Neuron (in vitro differentiated cells): ENCODE results near the gene BLCAP.
"Not testable (repeated sequence)": the region's sequence is repeated elsewhere in the genome, so short reads cannot be mapped to it uniquely, and the experiment has no call there.

ENCODE experiments used
- H2AFZ ChIP-seq: one replicate; pipeline ENCODE4 v1.6.1; 2013; ENCODE audit warnings: low read depth, mild to moderate bottlenecking, inconsistent platforms, low read length, moderate library complexity
- H3K27me3 ChIP-seq: one replicate; pipeline ENCODE4 v1.6.1; 2013; ENCODE audit warnings: low read length; ENCODE audit not compliant: insufficient read depth
- H3K36me3 ChIP-seq: one replicate; pipeline ENCODE4 v1.6.1; 2013; ENCODE audit warnings: low read length; ENCODE audit not compliant: insufficient read depth
- H3K4me1 ChIP-seq: one replicate; pipeline ENCODE4 v1.6.1; 2013; ENCODE audit warnings: low read length; ENCODE audit not compliant: insufficient read depth
- H3K4me3 ChIP-seq: 2 replicates; pipeline ENCODE4 v1.5.1; 2013; ENCODE audit warnings: mild to moderate bottlenecking, low read length, moderate library complexity
- H3K9me3 ChIP-seq: one replicate; pipeline ENCODE4 v1.6.1; 2013; ENCODE audit warnings: low read length

BLCAP gene

GRCh38 chr20:37527638-37528445 lies at the start of gene BLCAP:
TSS of gene BLCAP (minus strand) at chr20:37527876. CDS start at chr20:37519174, 8,702 bp downstream.
- no peaks in the 10 kb centered on the region for H3K27me3 ChIP-seq
- H3K9me3 ChIP-seq = peaks cover 10% of the 10 kb centered on the region
- peaks cover 23% of the 10 kb centered on the region for H3K4me1 ChIP-seq

GRCh38 chr20:37577436-37577835 lies 49.8 kb upstream of the BLCAP start:
- not testable (repeated sequence) for H3K36me3 ChIP-seq, H3K9me3 ChIP-seq, H2AFZ ChIP-seq, H3K4me1 ChIP-seq, H3K4me3 ChIP-seq, H3K27me3 ChIP-seq

More at GRCh38 chr20:37527638-37528445, at the start of gene BLCAP:
- Histone ChIP-seq H3K36me3 (peaks cover 2% of the 10 kb centered on the region), H2AFZ (peak within 1 kb of the TSS; percentile 83), H3K4me3 (peak within 1 kb of the TSS; percentile 94)

GRCh38 chr20:37576911-37577310 lies 49.2 kb upstream of the BLCAP start:
- H3K36me3 ChIP-seq = no peaks in the 10 kb centered on the region
- H3K4me3 ChIP-seq = no peak overlapping the region
- H3K27me3 ChIP-seq = no peaks in the 10 kb centered on the region
- H3K4me1 ChIP-seq = no peaks in the 10 kb centered on the region
- H3K9me3 ChIP-seq = no peaks in the 10 kb centered on the region
- H2AFZ ChIP-seq = no peak overlapping the region

GRCh38 chr20:37575884-37576283 lies 48.2 kb upstream of the BLCAP start:
- H2AFZ ChIP-seq = no peak overlapping the region
- H3K36me3 ChIP-seq = no peaks in the 10 kb centered on the region
- H3K9me3 ChIP-seq = no peaks in the 10 kb centered on the region
- no peaks in the 10 kb centered on the region for H3K27me3 ChIP-seq
- H3K4me1 ChIP-seq = no peaks in the 10 kb centered on the region
- no peak overlapping the region for H3K4me3 ChIP-seq

- no peak overlapping the region for H3K4me3 ChIP-seq
- H3K4me1 ChIP-seq = no peaks in the 10 kb centered on the region
- H3K27me3 ChIP-seq = no peaks in the 10 kb centered on the region
- no peaks in the 10 kb centered on the region for H3K36me3 ChIP-seq
- H3K9me3 ChIP-seq = no peaks in the 10 kb centered on the region
- no peak overlapping the region for H2AFZ ChIP-seq
Observed at GRCh38 chr20:37574199-37574890, 46.7 kb upstream of the BLCAP start.

GRCh38 chr20:37573626-37574198 lies 46.0 kb upstream of the BLCAP start:
- H3K36me3 ChIP-seq = no peaks in the 10 kb centered on the region
- H3K27me3 ChIP-seq = no peaks in the 10 kb centered on the region
- H2AFZ ChIP-seq = no peak overlapping the region
- H3K9me3 ChIP-seq = no peaks in the 10 kb centered on the region
- no peaks in the 10 kb centered on the region for H3K4me1 ChIP-seq
- no peak overlapping the region for H3K4me3 ChIP-seq

GRCh38 chr20:37571033-37571432 lies 43.4 kb upstream of the BLCAP start:
- Histone ChIP-seq H2AFZ (no peak overlapping the region), H3K9me3 (no peaks in the 10 kb centered on the region), H3K4me1 (peaks cover 22% of the 10 kb centered on the region), H3K36me3 (no peaks in the 10 kb centered on the region), H3K4me3 (no peak overlapping the region), H3K27me3 (no peaks in the 10 kb centered on the region)

- no peaks in the 10 kb centered on the region for H3K27me3 ChIP-seq
- H3K36me3 ChIP-seq = no peaks in the 10 kb centered on the region
- H3K4me1 ChIP-seq = peaks cover 26% of the 10 kb centered on the region
- H3K4me3 ChIP-seq = no peak overlapping the region
- H2AFZ ChIP-seq = no peak overlapping the region
- H3K9me3 ChIP-seq = no peaks in the 10 kb centered on the region
Observed at GRCh38 chr20:37570419-37570818, 42.7 kb upstream of the BLCAP start.

GRCh38 chr20:37567671-37568588 lies 40.3 kb upstream of the BLCAP start:
- Histone ChIP-seq H3K27me3 (no peaks in the 10 kb centered on the region), H3K9me3 (no peaks in the 10 kb centered on the region), H3K4me3 (peak overlapping the region; percentile 22)

GRCh38 chr20:37567331-37567665 lies 39.6 kb upstream of the BLCAP start:
- no peak overlapping the region for H3K4me3 ChIP-seq
- no peaks in the 10 kb centered on the region for H3K36me3 ChIP-seq

More at GRCh38 chr20:37567671-37568588, 40.3 kb upstream of the BLCAP start:
- Histone ChIP-seq H2AFZ (no peak overlapping the region), H3K4me1 (peaks cover 31% of the 10 kb centered on the region), H3K36me3 (no peaks in the 10 kb centered on the region)

GRCh38 chr20:37566590-37567330 lies 39.1 kb upstream of the BLCAP start:
- Histone ChIP-seq H3K9me3 (no peaks in the 10 kb centered on the region), H2AFZ (no peak overlapping the region), H3K36me3 (no peaks in the 10 kb centered on the region), H3K4me1 (peaks cover 31% of the 10 kb centered on the region), H3K27me3 (no peaks in the 10 kb centered on the region), H3K4me3 (no peak overlapping the region)

More at GRCh38 chr20:37567331-37567665, 39.6 kb upstream of the BLCAP start:
- no peaks in the 10 kb centered on the region for H3K27me3 ChIP-seq
- no peaks in the 10 kb centered on the region for H3K9me3 ChIP-seq
- H2AFZ ChIP-seq = no peak overlapping the region
- peaks cover 31% of the 10 kb centered on the region for H3K4me1 ChIP-seq

GRCh38 chr20:37565134-37565811 lies 37.6 kb upstream of the BLCAP start:
- Histone ChIP-seq H3K9me3 (no peaks in the 10 kb centered on the region), H3K27me3 (no peaks in the 10 kb centered on the region), H3K4me1 (peaks cover 31% of the 10 kb centered on the region), H2AFZ (no peak overlapping the region), H3K36me3 (no peaks in the 10 kb centered on the region), H3K4me3 (no peak overlapping the region)
